A172 (cell line): ENCODE measurements around the gene MARCHF6. TPM values are rescaled to one million over a fixed set of nuclear protein-coding genes. Genes with fewer than 3 reads are reported as not detected.
"Not testable (repeated sequence)": the region's sequence is repeated elsewhere in the genome, so short reads cannot be mapped to it uniquely, and the experiment has no call there.

Experiments used
- DNase-seq: peaks from one replicate; pipeline ENCODE4 v3.0.0-alpha.2; 2015; ENCODE audit warnings: low spot score
- total RNA-seq: library from RNA; depleted of rRNA; stranded (reverse); fragments of >200 nt; shearing (Covaris generic); gene quantifications from 2 replicates; pipeline ENCODE4 v1.2.3, GENCODE V29; 2014

Gene MARCHF6
- total RNA-seq, 1 experiment from 2014 or later: 48.8 TPM

GRCh38 chr5:10324518-10325370 lies 28.8 kb upstream of the MARCHF6 start:
- no peak for DNase-seq

DNA sequence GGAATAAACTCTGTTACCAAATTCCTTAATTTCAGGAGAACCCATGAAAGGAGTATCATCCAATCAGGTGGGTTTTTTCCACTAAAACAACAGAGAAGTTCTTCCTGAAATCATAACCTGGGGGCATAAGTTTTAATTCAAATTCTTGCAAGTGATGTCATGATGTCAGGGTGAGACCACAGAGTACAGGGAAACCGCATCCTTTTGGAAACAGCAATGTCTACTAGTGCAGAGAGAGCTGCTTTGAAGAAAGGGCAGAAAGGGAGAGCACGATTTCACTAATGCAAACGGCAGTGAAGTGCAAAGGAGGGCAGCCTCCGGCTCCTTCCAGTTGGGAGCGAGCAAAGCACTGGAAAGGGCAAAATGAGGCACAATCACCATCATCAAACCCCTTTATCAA lies 25.2 kb upstream of the MARCHF6 start:
- DNase-seq: no peak

GRCh38 chr5:10329446-10329819 lies 24.1 kb upstream of the MARCHF6 start:
- DNase-seq: no peak

DNA sequence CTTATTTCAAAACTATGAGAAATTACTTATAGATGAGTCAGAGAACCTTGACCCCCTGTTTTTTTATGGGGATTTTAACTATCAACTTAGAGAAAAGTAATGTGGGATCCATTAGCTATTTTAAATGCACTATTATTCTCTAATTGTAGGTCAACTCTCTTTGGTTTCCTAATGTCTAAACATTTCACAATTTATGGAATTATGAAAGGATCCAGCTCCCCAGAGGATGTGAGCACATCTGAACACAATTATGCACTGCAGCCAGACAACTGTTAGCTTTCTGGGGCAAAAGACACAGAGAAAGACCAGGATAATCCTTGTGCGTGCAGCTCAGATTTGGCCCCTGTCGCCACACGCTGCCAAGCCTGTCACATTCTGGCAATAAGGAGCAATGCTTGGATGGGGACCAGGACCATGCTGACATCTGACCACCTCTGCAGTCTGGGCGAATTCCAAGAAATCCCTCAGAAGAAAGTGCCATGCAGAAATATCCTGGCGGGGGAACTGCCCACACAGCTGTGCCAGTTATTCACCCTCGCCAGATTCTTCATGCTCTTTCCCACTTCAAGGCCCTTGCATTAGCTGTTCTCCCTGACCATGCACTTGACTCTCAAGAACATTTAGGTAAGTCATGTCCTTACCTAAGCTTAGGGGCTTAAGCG lies 23.5 kb upstream of the MARCHF6 start:
- no peak for DNase-seq

DNA sequence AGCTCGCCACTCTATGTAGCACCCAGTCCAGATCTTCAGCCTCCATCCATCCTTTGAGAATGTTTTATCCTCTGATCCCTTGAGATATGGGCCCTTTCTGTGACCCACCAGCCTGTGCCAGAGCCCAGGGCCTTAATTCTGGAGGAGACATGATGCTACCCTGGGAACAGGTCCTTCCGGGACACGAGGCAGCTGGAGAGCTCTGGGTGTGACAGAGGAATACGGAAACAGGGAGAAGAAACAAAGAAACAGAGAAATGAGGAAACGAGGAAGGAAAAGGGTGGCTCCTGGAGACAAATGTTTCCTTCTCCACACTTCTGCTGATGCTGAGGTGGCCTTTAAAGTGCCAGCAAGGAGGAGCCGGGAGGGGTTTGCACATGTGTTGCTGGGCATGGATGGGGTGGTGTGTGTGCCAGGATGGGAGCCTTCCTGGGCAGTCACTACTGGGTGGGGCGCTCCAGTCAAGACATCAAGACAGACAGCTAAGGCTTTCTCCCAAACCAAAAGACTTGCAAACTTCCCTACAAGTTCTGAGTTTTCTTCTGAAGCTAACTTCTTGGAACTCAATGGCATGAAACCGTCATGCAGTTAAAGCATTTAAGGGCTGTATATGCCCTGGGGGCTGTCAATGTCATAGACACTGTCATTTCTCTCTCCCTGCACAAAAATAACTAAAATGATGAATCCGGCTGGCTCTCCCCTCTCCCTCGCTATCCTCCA lies 22.8 kb upstream of the MARCHF6 start:
- no peak for DNase-seq

- DNase-seq: no peak
These were observed 22.1 kb upstream of the MARCHF6 start for GRCh38 chr5:10331341-10331796.

DNA sequence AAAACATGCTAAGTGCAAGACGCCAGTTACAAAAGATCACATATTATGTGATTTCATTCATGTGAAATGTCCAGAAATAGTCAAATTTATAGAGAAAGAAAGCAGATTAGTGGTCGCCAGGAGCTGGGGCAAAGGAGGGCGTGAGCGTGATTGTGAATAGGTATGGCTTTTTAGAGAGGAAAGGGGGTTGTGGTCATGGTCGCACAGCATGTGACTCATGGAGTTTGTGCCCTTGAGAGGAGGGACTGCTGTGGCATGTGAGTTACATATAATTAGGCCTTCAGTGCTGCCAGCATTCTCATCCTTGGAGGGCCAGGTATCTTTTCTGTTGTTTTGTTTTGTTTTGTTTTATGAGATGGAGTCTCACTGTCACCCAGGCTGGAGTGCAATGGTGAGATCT lies 21.2 kb upstream of the MARCHF6 start:
- no peak for DNase-seq

GRCh38 chr5:10333154-10334006 lies 20.1 kb upstream of the MARCHF6 start:
- no peak for DNase-seq

GRCh38 chr5:10334831-10335230 lies 18.7 kb upstream of the MARCHF6 start:
- DNase-seq: no peak

DNA sequence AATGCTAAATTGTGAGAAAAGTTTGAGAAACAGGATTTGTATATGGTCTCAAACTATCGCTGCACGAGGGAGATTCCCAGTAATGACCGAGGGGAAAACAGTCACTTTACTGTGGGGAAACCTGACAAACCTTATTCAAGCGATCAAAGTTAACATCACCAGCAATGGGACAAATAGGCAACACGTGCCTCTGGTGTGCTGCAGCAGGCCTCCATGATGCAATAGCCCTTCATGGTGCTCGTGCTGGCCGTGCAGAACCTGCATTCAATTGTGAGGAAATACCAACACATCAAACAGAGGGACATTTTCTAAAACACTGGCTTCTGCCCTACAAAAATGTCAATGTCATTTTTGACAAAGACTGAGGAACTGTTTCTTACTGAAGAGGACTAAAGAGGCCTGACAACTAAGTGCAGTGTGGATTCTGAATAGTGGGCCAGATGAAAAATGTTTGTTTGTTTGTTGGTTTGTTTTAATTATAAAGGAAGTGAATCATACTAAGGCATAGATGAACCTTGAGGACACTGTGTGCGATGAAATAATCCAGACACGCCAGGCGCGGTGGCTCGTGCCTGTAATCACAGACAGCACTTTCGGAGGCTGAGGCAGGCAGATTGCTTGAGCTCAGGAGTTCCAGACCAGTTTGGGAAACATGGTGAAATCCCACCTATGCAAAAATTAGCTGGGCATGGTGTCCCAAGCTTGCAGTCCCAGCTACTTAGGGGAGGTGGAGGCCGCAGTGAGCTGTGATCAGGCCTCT lies 17.6 kb upstream of the MARCHF6 start:
- DNase-seq: no peak

DNA sequence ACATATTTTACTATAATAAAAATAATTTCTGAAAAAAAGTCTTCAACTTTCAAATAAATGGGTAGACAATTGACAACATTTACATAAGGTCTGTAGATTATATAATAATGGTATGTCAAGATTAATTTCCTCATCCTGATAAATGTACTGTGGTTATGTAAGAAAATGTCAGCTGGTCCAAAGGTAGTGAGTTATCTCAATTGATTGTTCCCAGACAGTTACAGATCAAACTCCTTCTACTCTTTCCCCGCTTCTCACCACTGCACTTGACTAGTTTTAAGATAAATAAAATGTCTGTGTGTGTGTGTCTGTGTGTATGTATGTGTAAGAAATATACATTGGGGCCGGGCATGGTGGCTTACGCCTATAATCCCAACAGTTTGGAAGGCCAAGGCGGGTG lies 16.4 kb upstream of the MARCHF6 start:
- DNase-seq: no peak

DNA sequence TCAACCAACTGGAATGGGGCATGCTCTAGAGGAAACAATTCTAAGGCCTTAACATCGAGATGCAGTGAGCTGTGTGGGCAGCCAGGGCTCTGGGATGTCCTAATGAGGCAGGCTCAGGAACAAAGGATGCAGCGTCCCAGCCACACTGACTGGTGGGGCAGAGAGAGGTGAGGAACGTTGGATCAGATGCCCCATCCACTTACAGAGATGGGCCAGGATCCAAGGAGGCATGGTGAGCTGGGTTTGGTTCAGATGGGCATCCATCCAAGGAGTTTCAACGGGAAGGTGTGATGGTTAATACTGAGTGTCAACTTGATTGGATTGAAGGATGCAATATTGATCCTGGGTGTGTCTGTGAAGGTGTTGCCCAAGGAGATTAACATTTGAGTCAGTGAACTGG lies 15.5 kb upstream of the MARCHF6 start:
- DNase-seq: no peak

DNA sequence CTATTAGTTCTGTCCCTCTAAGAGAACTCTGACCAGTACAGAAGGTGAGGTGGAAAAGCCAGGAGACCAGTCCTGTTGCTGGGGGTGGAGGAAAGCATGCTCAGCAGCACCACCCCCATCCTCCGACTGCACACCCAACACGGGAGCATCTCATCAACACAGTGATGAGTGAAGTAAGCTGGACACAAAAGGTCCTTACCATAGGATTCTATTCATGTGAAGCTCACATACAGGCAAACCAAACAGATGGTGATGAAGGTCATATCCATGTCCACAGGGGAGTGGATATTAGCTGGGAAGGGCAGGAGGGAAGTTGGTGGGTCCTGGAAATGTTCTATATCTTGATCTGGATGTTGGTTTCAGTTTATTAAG lies 14.8 kb upstream of the MARCHF6 start:
- no peak for DNase-seq

DNA sequence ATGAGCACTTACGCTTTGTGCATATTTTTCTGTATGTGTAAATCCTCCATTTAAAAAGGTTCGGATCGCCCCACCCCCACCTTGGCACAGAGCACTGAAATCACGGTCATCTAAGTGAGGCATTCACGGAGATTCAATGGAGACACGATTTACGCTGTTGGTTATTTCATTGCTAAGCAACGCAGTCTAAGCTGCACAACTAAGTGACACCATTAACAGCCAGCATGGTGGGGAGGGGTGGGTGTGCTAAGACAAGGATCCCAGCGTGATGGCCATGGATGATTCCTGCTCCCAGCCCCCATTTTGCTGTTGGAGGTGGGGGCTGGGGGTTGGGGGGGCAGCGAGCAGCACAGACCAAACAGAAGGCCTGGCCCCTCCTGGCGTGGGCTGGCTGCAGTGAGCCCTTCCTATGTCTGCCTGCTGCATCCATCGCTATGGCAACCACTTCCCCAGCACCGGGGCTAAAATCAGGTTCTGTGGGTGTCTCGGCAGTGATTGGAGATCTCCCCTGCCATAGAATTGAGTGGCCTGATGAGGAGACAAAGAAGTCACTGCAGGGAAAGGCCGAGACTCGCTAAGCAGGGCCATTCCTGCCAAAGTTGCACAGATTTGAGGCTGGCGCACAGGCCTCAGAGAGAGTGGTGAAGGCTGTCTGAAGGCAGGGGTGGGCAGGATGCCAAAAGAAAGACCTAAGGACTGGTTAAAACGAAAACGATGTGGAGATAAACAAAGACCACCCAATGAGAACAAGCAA lies 14.3 kb upstream of the MARCHF6 start:
- no peak for DNase-seq

DNA sequence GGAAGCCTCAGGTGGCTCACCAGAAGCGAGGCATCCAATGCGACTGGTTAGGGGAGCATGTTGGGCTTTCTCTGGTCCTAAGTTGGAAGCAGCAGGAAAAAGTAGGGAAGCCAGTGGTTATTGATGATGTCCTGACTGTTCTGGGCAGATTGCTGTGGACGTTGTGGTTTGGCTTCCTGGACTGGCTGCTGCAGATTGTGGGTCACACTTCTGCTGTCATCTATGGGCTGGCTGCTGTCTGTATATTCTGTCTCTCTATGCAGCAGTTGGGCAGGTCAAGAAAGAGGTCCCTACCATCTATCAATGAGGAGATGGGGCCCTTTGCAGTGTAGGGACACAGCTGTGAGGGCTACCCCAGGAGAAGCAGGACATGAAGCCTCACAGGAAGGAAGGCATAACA lies 13.5 kb upstream of the MARCHF6 start:
- DNase-seq: no peak

DNA sequence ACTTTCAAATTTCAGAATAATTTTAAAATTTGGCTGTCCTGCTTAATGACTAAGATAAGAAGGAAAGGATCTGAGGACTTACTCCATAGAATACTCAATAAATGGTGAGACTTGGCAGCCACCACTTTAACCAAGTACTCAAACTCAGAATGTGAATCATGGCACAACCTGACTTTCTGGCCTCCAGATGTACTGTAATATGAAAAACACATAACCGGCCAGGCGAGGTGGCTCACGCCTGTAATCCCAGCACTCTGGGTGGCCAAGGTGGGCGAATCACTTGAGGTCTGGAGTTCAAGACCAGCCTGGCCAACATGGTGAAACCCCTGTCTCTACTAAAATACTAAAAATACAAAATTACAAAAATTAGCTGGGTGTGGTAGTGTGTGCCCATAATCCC lies 10.0 kb upstream of the MARCHF6 start:
- DNase-seq: no peak

GRCh38 chr5:10344461-10345106 lies 8.9 kb upstream of the MARCHF6 start:
- not testable (repeated sequence) for DNase-seq

GRCh38 chr5:10348258-10348657 lies 5.2 kb upstream of the MARCHF6 start:
- no peak for DNase-seq

DNA sequence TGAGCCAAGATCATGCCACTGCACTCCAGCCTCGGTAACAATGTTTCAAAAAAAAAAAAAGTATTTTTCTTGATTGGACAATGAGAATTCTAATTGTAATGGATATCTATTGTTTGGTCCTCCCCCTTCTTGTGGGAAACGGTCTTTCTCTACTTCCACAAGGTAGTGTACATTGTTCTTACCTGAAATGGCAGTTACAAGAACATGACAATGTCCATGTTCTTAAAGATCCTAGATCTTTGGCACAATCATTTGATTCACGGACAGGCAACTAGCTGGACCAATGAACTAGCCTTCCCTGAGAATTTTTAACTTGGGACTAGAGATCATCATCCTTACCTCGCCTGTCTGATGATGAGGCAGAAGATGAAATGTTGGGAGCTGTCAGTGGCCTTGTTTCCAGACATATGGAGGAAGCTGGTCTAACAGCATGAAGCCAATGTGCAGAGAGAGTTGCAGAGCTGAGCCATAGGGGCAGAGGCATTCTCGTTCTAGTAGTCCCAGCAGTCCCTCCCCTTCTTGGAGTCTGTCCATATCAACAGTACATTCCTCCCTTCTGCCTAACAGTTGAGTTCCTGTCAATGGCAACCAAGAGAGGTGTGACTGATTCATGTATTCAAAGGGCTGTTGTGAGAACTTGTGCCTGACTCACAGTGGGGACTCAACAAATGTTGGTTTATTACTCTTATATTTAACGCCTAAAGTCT lies 2.1 kb upstream of the MARCHF6 start:
- peak; percentile 55 for DNase-seq
